ENCODE results near the gene CSNK1D.

The CSNK1D gene

GRCh38 chr17:82310877-82311276, 37.4 kb upstream of the CSNK1D start:
- no peak for DNase-seq (ENCODE audit: low read depth in 2 of 2)

GRCh38 chr17:82309656-82310570, 36.4 kb upstream of the CSNK1D start:
- DNase-seq (ENCODE audit: low read depth in 2 of 2), result no peak

GRCh38 chr17:82305727-82306300, 32.3 kb upstream of the CSNK1D start:
- no peak for DNase-seq (ENCODE audit: low read depth in 2 of 2)

DNA sequence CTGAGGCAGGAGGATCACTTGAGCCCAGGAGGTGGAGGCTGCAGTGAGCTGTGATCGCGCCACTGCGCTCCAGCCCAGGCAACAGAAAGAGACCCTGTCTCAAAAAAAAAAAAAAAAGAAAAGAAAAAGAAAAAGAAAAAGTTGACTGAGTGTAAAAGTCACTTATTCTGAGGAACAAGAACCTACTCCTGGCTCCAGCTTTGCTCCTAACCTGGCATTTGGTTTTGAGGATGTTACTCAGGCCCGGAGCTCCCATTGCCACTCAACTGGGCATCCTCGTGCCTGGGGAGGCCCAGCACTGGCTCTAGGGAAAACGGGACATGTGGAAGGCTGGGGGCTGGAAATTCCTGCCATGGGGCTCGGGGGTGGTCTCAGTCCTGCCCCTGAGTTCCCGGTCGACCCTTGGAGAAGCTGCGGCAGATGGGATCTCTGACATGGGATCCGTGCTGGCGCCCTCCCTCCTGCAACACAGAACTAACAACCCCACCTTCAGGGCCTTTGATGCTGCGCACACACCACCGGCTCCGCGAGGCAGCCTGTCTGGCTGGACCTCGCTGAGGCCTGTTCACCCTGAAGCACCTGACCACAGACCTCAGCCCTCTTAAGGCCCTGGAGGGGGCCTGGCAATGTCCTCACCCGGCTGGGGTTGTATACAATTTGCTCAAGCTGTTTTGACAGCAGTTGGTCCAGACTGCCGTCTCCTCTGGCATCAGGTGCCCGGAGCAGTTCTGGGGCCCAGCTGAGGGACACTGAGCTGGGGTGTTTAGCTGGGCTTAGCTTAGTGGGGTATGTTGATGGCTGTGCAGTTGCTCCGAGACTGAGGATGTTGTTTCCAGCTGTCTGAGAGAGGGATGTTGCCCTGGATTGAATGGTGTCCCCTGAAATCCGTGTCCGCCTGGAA, 31.6 kb upstream of the CSNK1D start:
- no peak for DNase-seq (ENCODE audit: low read depth in 2 of 2)

GRCh38 chr17:82303944-82304808, 30.7 kb upstream of the CSNK1D start:
- no peak for DNase-seq (ENCODE audit: low read depth in 2 of 2)

GRCh38 chr17:82302991-82303943, 29.8 kb upstream of the CSNK1D start:
- DNase-seq (ENCODE audit: low read depth in 2 of 2), result no peak

GRCh38 chr17:82302568-82302963, 29.1 kb upstream of the CSNK1D start:
- no peak for DNase-seq (ENCODE audit: low read depth in 2 of 2)

- DNase-seq (ENCODE audit: low read depth in 2 of 2), result no peak
Observed at GRCh38 chr17:82301916-82302567, 28.5 kb upstream of the CSNK1D start.

DNA sequence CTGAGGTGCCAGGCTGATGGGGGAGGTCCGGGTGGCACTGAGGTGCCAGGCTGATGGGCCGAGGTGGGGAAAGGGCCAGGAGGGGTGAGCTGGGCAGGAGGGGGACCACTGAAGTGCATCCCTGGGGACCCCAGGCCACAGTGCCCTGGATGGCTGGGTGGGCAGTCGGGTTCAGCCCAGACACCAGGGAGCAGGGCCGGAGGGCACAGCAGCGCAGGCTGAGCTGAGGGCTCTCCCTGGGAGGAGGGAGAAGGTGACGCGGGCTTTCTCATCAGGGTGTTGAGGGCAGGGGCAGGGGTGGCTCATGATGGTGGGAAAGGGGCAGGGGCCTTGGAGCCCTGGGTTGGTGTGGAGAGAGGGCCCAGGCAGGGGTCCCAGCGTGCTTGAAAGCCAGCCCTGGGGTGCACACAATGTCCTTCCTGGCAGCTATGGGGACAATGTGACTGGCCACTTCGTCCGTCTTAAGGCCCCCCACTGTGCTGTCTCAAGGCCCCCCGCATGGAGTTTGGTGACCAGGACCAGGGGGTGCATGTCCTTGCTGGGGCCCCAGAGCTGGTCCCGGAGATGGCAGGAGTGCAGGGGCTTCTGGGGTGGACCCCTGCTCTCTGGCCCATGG, 27.9 kb upstream of the CSNK1D start:
- DNase-seq (ENCODE audit: low read depth in 2 of 2), result no peak

GRCh38 chr17:82300707-82301270, 27.3 kb upstream of the CSNK1D start:
- no peak for DNase-seq (ENCODE audit: low read depth in 2 of 2)

GRCh38 chr17:82300228-82300627, 26.7 kb upstream of the CSNK1D start:
- no peak for DNase-seq (ENCODE audit: low read depth in 2 of 2)

DNA sequence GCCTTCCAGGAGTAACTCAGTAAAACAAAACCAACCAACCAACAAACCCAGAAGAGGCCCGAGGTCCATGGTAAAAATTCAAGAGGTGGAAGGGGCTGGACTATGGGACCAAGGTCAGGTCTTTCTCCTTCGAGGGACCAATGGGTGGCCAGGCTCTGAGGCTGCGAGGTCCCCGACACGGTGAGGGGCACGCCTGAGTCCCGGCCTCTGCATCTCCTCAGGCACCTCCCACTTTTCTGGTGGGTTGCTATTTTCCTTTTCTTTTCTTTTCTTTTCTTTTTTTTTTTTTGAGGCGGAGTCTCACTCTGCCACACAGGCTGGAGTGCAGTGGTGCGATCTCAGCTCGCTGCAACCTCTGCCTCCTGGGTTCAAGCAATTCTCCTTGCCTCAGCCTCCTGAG, 26.0 kb upstream of the CSNK1D start:
- DNase-seq (ENCODE audit: low read depth in 2 of 2), result no peak

DNA sequence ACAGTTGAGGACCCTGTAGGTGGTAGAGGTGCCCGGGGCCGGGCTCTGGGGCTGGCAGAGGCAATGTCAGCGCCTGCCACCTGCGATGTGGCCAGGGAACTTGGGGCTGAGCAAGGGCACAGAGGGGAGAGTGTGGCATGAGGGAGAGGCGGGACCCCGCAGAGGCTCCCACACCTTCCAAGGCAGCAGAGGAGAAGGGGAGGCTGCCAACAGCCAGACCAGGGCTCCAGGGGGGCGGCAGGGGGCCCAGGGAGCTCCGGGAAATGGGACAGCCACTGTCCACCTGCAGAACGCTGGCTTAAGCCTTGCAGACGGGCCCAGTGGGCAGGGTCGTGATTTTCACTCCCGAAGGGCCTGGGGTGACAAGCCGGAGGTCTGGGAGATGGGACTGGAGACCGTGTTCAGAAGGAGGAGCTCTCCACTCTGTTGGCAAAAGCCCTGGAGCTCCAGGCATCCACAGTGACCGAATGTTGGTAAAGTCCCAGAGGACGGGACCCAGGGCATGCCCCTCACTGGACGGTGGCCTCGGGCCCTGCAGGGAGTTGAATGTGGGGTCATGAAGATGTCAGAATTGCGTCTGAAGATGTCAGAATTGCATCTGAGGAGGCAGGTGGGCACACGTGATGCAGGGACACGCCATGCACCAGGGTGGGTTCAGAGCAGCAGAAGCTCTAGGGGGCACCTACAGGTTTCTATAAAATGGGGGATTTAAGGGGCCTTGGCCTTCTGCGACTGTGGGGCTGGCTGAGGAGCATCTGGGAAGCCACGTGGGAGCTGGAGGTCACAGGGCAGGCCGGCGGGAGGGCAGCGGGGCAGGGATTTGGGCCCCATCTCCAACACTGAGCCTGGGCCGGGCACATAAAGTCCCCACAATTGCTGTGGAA, 25.3 kb upstream of the CSNK1D start:
- no peak for DNase-seq (ENCODE audit: low read depth in 2 of 2)

DNA sequence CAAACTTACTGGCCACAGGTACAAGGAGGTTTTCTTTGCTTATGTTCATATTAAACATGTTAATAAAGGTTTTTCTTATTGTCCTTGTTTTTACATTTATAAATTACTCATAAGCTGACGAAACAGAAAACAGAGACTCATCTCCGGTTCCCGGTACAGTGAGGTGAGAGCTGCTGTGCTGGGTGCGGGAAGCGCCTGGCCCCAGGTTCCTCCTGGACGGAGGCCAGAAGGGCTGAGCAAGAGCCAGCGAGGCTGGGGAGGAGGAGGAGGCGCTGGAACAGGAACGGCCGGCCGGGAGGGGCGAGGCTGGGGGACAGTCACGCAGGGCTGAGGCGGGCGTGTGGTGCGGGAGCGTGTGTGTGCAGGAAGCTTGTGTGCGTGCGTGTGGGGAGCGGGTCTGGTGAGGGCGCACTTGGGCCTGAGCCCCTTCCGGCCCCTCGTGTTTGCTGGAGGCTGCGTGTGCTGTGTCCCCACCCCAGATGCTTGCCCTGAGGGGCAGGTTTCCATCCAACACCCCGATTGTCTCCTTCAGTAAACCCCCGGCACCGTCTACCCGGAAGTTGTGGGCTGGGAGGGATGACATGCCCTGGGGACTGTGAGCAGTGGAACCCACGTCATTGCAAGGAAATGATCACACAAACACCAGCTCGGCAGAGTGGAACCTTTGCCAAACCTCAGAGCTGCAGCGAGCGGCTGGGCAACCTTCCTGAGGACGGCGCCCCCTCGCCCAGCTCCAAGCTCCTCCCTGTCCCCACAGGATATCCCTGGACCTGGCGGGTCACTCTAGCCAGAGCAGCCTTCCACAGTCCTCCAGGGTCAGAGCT, 24.4 kb upstream of the CSNK1D start:
- DNase-seq (ENCODE audit: low read depth in 2 of 2), result peak; percentile 64 to 67

- DNase-seq (ENCODE audit: low read depth in 2 of 2), result no peak
Observed at GRCh38 chr17:82297280-82297713, 23.8 kb upstream of the CSNK1D start.

DNA sequence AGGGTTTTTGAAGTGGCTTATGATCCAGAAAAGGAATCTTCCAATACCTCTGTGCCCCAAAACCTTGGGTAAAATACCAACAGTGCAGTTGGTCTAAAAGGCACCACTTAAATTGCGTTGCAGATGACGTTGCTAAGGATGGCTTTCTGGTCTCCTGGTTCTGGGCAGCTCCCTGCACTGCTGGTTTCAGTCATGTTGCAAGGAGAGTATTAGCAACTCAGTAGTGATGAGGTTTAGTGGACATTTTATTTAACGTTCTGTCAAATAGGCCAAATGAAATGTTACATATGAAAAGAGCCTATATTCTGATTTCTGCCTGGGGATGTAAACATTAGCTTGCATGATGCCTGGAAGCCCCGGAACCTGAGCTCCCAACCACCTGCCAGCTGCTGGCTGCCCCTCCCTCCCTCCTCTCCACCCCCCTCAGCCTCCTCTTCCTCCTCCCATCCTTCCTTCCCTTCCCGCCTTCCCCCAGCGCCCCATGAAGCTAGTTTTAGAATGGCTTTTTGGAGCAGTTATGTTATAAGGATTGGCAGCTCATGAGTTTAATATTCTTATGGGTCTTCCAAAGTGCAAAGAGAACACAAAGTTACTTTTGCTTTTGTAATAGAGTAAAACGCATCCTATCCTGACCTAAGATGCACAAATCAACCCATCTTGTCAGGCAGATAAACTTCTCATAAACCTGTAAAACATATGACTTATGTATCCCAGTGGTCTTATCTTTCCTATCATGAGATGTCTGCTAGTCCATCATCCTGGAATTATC, 23.2 kb upstream of the CSNK1D start:
- DNase-seq (ENCODE audit: low read depth in 2 of 2), result no peak

Measured in fibroblast of skin of left biceps (primary cell).